ENCODE data around the gene PRM1. TPM values are rescaled to one million over a fixed set of nuclear protein-coding genes. Genes with fewer than 3 reads are reported as not detected.
"Not testable (repeated sequence)": the region's sequence is repeated elsewhere in the genome, so short reads cannot be mapped to it uniquely, and the experiment has no call there.

Gene PRM1
- total RNA-seq, 1 donor from 2014 or later, result not detected

GRCh38 chr16:11301645-11302501 lies 20.7 kb upstream of the PRM1 start:
- Histone ChIP-seq H3K27me3 (ENCODE audit: low read depth) (no peaks in the 10 kb centered on the region), H3K27ac (replicated peaks) (no peak overlapping the region), H3K4me1 (peaks cover 18% of the 10 kb centered on the region), H3K36me3 (no peaks in the 10 kb centered on the region), H3K4me3 (no peak overlapping the region), H3K9me3 (replicated peaks) (no peaks in the 10 kb centered on the region)
- TF ChIP-seq CTCF (IDR thresholded peaks at IDR 0.05; ENCODE audit: borderline replicate concordance), result no peak
- intact Hi-C loops (cut with micrococcal nuclease), result no loop called here
- DNase-seq, result no peak

GRCh38 chr16:11300560-11300892 lies 19.4 kb upstream of the PRM1 start:
- intact Hi-C loops (cut with micrococcal nuclease), result no loop called here
- H3K9me3 ChIP-seq (replicated peaks), result no peaks in the 10 kb centered on the region

GRCh38 chr16:11299865-11300559 lies 18.9 kb upstream of the PRM1 start:
- Histone ChIP-seq H3K9me3 (replicated peaks) (no peaks in the 10 kb centered on the region), H3K27me3 (ENCODE audit: low read depth) (no peaks in the 10 kb centered on the region), H3K4me1 (peaks cover 23% of the 10 kb centered on the region), H3K27ac (replicated peaks) (no peak overlapping the region), H3K4me3 (no peak overlapping the region), H3K36me3 (no peaks in the 10 kb centered on the region)
- no peak for TF ChIP-seq CTCF (IDR thresholded peaks at IDR 0.05; ENCODE audit: borderline replicate concordance)
- no peak for DNase-seq
- intact Hi-C loops (cut with micrococcal nuclease), result no loop called here

More at GRCh38 chr16:11300560-11300892, 19.4 kb upstream of the PRM1 start:
- Histone ChIP-seq H3K36me3 (no peaks in the 10 kb centered on the region), H3K4me1 (peaks cover 23% of the 10 kb centered on the region), H3K4me3 (no peak overlapping the region), H3K27ac (replicated peaks) (no peak overlapping the region), H3K27me3 (ENCODE audit: low read depth) (no peaks in the 10 kb centered on the region)
- TF ChIP-seq CTCF (IDR thresholded peaks at IDR 0.05; ENCODE audit: borderline replicate concordance), result no peak
- no peak for DNase-seq

- intact Hi-C loops (cut with micrococcal nuclease); DNase-seq: not testable (repeated sequence)
- H3K4me1 ChIP-seq, result peaks cover 23% of the 10 kb centered on the region
These were observed 17.9 kb upstream of the PRM1 start for GRCh38 chr16:11298950-11299547.

GRCh38 chr16:11298143-11298900 lies 17.2 kb upstream of the PRM1 start:
- Histone ChIP-seq H3K9me3 (replicated peaks) (no peaks in the 10 kb centered on the region), H3K27ac (replicated peaks) (peak overlapping the region; percentile 80), H3K27me3 (ENCODE audit: low read depth) (no peaks in the 10 kb centered on the region), H3K4me1 (peaks cover 18% of the 10 kb centered on the region), H3K36me3 (no peaks in the 10 kb centered on the region), H3K4me3 (no peak overlapping the region)
- no peak for DNase-seq
- TF ChIP-seq CTCF (IDR thresholded peaks at IDR 0.05; ENCODE audit: borderline replicate concordance), result no peak
- intact Hi-C loops (cut with micrococcal nuclease), result no loop called here

More at GRCh38 chr16:11298950-11299547, 17.9 kb upstream of the PRM1 start:
- not testable (repeated sequence) for H3K27me3 ChIP-seq (ENCODE audit: low read depth); H3K4me3 ChIP-seq; H3K36me3 ChIP-seq; H3K27ac ChIP-seq (replicated peaks); H3K9me3 ChIP-seq (replicated peaks)
